Stomach (tissue), 9 donors: ENCODE results near the gene IGHMBP2. TPM values are rescaled to one million over a fixed set of nuclear protein-coding genes. Genes with fewer than 3 reads are reported as not detected.

Experiments
- DNase-seq, 2 donors: peaks; one replicate each; pipeline versions ENCODE4 v3.0.0 to v3.0.0-alpha.2; 2013 to 2019
- H3K27ac ChIP-seq, 5 donors: fragments of 200-600 bp in 4 of 5; sonication (generic) in 4 of 5; one replicate each; pipeline ENCODE4 v1.5.1; 2013 to 2019; ENCODE audit warnings: mild to moderate bottlenecking in 1 of 5, moderate library complexity in 1 of 5
- H3K27me3 ChIP-seq, 3 donors: fragments of 200-600 bp; sonication (generic); one replicate each; pipeline ENCODE4 v1.5.1; 2017 to 2019; ENCODE audit warnings: mixed run types in 1 of 3
- H3K36me3 ChIP-seq, 4 donors: fragments of 200-600 bp; sonication (generic); 1 replicate in 3 of 4; 2 replicates in 1 of 4; pipeline ENCODE4 v1.5.1; 2016 to 2019
- H3K4me1 ChIP-seq, 4 donors: fragments of 200-600 bp; sonication (generic); one replicate each; pipeline ENCODE4 v1.5.1; 2016 to 2019
- H3K4me3 ChIP-seq, 4 donors: fragments of 200-600 bp; sonication (generic) in 3 of 4; one replicate each; pipeline ENCODE4 v1.5.1; 2016 to 2019; ENCODE audit warnings: mild to moderate bottlenecking in 1 of 4
- H3K9me3 ChIP-seq, 4 donors: fragments of 200-600 bp; sonication (generic); one replicate each; pipeline ENCODE4 v1.5.1; 2016 to 2019
- CTCF ChIP-seq, 7 experiments: fragments of 450-650 bp in 4 of 7; fragments of 200-600 bp in 3 of 7; sonication (generic) in 3 of 7; IDR thresholded peaks; one replicate each; pipeline ENCODE4 v1.5.1; 2016 to 2019; ENCODE audit warnings: antibody characterized with exemption in 7 of 7, control low read depth in 2 of 7, mild to moderate bottlenecking in 1 of 7
- EP300 ChIP-seq: sonication (generic); formaldehyde crosslinking; IDR thresholded peaks from one replicate; pipeline ENCODE4 v1.6.1; 2017; ENCODE audit warnings: antibody characterized with exemption
- POLR2A ChIP-seq, 4 donors: fragments of 450-650 bp; IDR thresholded peaks; one replicate each; pipeline ENCODE4 v1.6.1; 2016; ENCODE audit warnings: antibody characterized with exemption in 4 of 4, control low read depth in 2 of 4, mild to moderate bottlenecking in 1 of 4, moderate library complexity in 1 of 4
- POLR2AphosphoS5 ChIP-seq, 3 donors: sonication (generic); formaldehyde crosslinking; IDR thresholded peaks; one replicate each; pipeline ENCODE4 v1.6.1; 2016; ENCODE audit warnings: antibody characterized with exemption in 3 of 3
- WGBS, 5 donors: extraction: QIAGEN DNeasy Blood & Tissue Kit in 3 of 5; methylation state at CpG; one replicate each; pipeline versions ENCODE4 v1.1.5 to v1.1.7; 2013 to 2018; 5-methylcytosine and 5-hydroxymethylcytosine counted together
- intact Hi-C: fragments of 100-400 bp; cut with DNase I; formaldehyde crosslinking; loops from one replicate; pipeline ENCODE4 v1.15.1; 2023; ENCODE audit warnings: low total_unique reads
- polyA plus RNA-seq, 3 donors: library from polyadenylated mRNA; stranded (reverse); fragments of 200-250 nt; gene quantifications; one replicate each; pipeline ENCODE4 v1.2.3, GENCODE V29; 2013
- total RNA-seq, 5 donors: library from RNA; depleted of rRNA; stranded (reverse); fragments of >200 nt; gene quantifications; one replicate each; pipeline versions ENCODE4 v1.1.0 to v1.2.3, GENCODE V29; 2014 to 2016
- donor health status: healthy with polysubstance abuse.
- donor health status: Bipolar disorder and iron deficiency.
- donor health status: healthy.

IGHMBP2 gene
- total and polyA plus RNA-seq, 8 donors: 8.8 to 133 (median 13.7) TPM

GRCh38 chr11:68893282-68893681 is 10.4 kb upstream of the IGHMBP2 start:
- Histone ChIP-seq H3K27ac (no peak overlapping the region), H3K4me1 (peaks cover 14 to 19% (median 15%) of the 10 kb centered on the region in 4 donors), H3K4me3 (no peak overlapping the region), H3K9me3 (no peaks in the 10 kb centered on the region), H3K27me3 (no peaks in the 10 kb centered on the region), H3K36me3 (peaks cover 63 to 86% (median 84%) of the 10 kb centered on the region in 4 donors)
- intact Hi-C loops: no loop called here
- no peak for DNase-seq
- 81 to 92% (median 89%) methylated on average over 5 of the region's 5 CpGs for WGBS, 5 donors
- TF ChIP-seq POLR2AphosphoS5 (IDR thresholded peaks at IDR 0.05) (no peak), POLR2A (IDR thresholded peaks at IDR 0.05) (no peak), EP300 (no peak)

GRCh38 chr11:68896171-68896959 is 7.3 kb upstream of the IGHMBP2 start:
- Histone ChIP-seq H3K27ac (no peak overlapping the region), H3K27me3 (no peaks in the 10 kb centered on the region), H3K9me3 (no peaks in the 10 kb centered on the region), H3K36me3 (peaks cover 73 to 95% (median 92%) of the 10 kb centered on the region in 4 donors), H3K4me1 (peaks cover 5 to 13% (median 7%) of the 10 kb centered on the region in 4 donors), H3K4me3 (no peak overlapping the region)
- intact Hi-C loops: no loop called here
- DNase-seq: no peak
- WGBS, 5 donors: 88 to 98% (median 93%) methylated on average over 20 to 23 of the region's 23 CpGs
- TF ChIP-seq POLR2A (IDR thresholded peaks at IDR 0.05) (no peak), POLR2AphosphoS5 (IDR thresholded peaks at IDR 0.05) (no peak), CTCF (IDR thresholded peaks at IDR 0.05) (no peak), EP300 (no peak)

- no peaks in the 10 kb centered on the region for H3K9me3 ChIP-seq
- TF ChIP-seq CTCF (IDR thresholded peaks at IDR 0.05) (no peak), POLR2AphosphoS5 (IDR thresholded peaks at IDR 0.05) (no peak), POLR2A (IDR thresholded peaks at IDR 0.05) (no peak), EP300 (no peak)
- intact Hi-C loops: no loop called here
- peaks cover 1 to 17% (median 12%) of the 10 kb centered on the region in 4 donors for H3K4me1 ChIP-seq
- 84 to 94% (median 92%) methylated on average over 8 to 9 of the region's 9 CpGs for WGBS, 5 donors
- no peaks in the 10 kb centered on the region for H3K27me3 ChIP-seq
- no peak overlapping the region for H3K4me3 ChIP-seq
- no peak for DNase-seq
- H3K36me3 ChIP-seq: peaks cover 66 to 88% (median 85%) of the 10 kb centered on the region in 4 donors
- no peak overlapping the region for H3K27ac ChIP-seq
These were observed 6.2 kb upstream of the IGHMBP2 start for GRCh38 chr11:68897441-68897840.

- peaks cover 37 to 53% (median 51%) of the 10 kb centered on the region in 4 donors for H3K36me3 ChIP-seq
- H3K27me3 ChIP-seq: no peaks in the 10 kb centered on the region
- DNase-seq: no peak
- no peak overlapping the region for H3K4me3 ChIP-seq
- 79 to 85% (median 83%) methylated on average over 9 of the region's 9 CpGs for WGBS, 5 donors
- no peaks in the 10 kb centered on the region for H3K9me3 ChIP-seq
- intact Hi-C loops: loop anchor here (10.0 kb wide), 1 partner anchor 184 kb away; no protein-coding TSS in a partner anchor
- TF ChIP-seq CTCF (IDR thresholded peaks at IDR 0.05) (no peak), EP300 (no peak), POLR2AphosphoS5 (IDR thresholded peaks at IDR 0.05) (no peak), POLR2A (IDR thresholded peaks at IDR 0.05) (no peak)
- H3K27ac ChIP-seq: no peak overlapping the region
- H3K4me1 ChIP-seq: peaks cover 23 to 43% (median 35%) of the 10 kb centered on the region in 4 donors
These were observed 2.8 kb upstream of the IGHMBP2 start for GRCh38 chr11:68900835-68901381.
